GM20000 (cell line): ENCODE data around the gene CKAP5.

Experiments
- DNase-seq: peaks from one replicate; pipeline ENCODE4 v3.0.0; 2012; ENCODE audit warnings: low spot score
- CTCF ChIP-seq: IDR thresholded peaks from 2 replicates; pipeline ENCODE4 v1.5.1; 2012; ENCODE audit warnings: mild to moderate bottlenecking, control low read depth; ENCODE audit errors: extremely low read depth, missing control alignments

Gene CKAP5

GRCh38 chr11:46698597-46698996 is 147.5 kb downstream of the CKAP5 start:
- no peak for DNase-seq
- no peak for TF ChIP-seq CTCF

- DNase-seq, result no peak
- TF ChIP-seq CTCF, result no peak
These were observed 148.4 kb downstream of the CKAP5 start for GRCh38 chr11:46697723-46698122.

- no peak for TF ChIP-seq CTCF
- DNase-seq, result no peak
These were observed 148.8 kb downstream of the CKAP5 start for GRCh38 chr11:46697303-46697702.

GRCh38 chr11:46696212-46696558 is 149.9 kb downstream of the CKAP5 start:
- no peak for TF ChIP-seq CTCF
- no peak for DNase-seq

GRCh38 chr11:46695345-46696211 is 150.5 kb downstream of the CKAP5 start:
- TF ChIP-seq CTCF, result no peak
- DNase-seq, result no peak

GRCh38 chr11:46694607-46695006 is 151.5 kb downstream of the CKAP5 start:
- no peak for DNase-seq
- no peak for TF ChIP-seq CTCF

GRCh38 chr11:46694072-46694471 is 152.0 kb downstream of the CKAP5 start:
- no peak for DNase-seq
- TF ChIP-seq CTCF, result no peak
